ENCODE measurements around the gene HCN3. TPM values are rescaled to one million over a fixed set of nuclear protein-coding genes. Genes with fewer than 3 reads are reported as not detected.

Gene HCN3
- total and polyA plus RNA-seq, 2 of the 13 experiments (the other 11 are each of a cell fraction or from before 2014, with no cell fraction given), result 2.4 to 10.2 TPM

- intact Hi-C loops (cut with micrococcal nuclease; ENCODE audit: unreplicated experiment), result loop anchor here (10.0 kb wide), 1 partner anchor 101 kb away; the partner anchor contains the start of genes MTX1 and THBS3
- in situ Hi-C loops (cut with HindIII; ENCODE audit: extremely low pct_ligation_motif_present, low pct_unique_long_range_greater_than_20kb), result loop anchor here (10.0 kb wide), 1 partner anchor 51 kb away; the partner anchor contains the start of gene ENTREP3
- no peaks in the 10 kb centered on the region; a peak in 1 of 5 replicates for H3K27me3 ChIP-seq (ENCODE audit: control insufficient read depth in 1 of 2, insufficient read depth in 2 of 2, low read length in 2 of 2)
- ATAC-seq (no peak; the same call in 2 of the 3 replicates), DNase-seq (ENCODE audit: low spot score) (peak; percentile 30), FAIRE-seq (no peak)
- peak overlapping the region; percentile 61 to 78 (median 69) for H3K4me3 ChIP-seq (replicated peaks in 1 of 3; ENCODE audit: insufficient read depth in 1 of 3, low read depth in 2 of 3, low read length in 3 of 3)
- ChIA-PET POLR2A (interaction anchor here (0.7 to 5.5 kb wide), 5 partner anchors 9 to 51 kb away, joined by 3 to 51 read pairs (median 5); partner anchors contain the start of genes CLK2, ENTREP3 and HCN3), CTCF (ENCODE audit: low intra/inter-chr PET ratio, low total read pairs) (interaction anchor here (3.7 kb wide), 1 partner anchor 55 kb away, joined by 36 read pairs; no protein-coding TSS in a partner anchor)
- no peaks in the 10 kb centered on the region for H3K9me3 ChIP-seq (ENCODE audit: low read length)
- peaks cover 0 to 1% of the 10 kb centered on the region in 2 experiments; a peak in 1 of 5 replicates for H3K36me3 ChIP-seq (replicated peaks in 1 of 2; ENCODE audit: control insufficient read depth in 1 of 2, insufficient read depth in 2 of 2, low read length in 2 of 2)
- H3K79me2 ChIP-seq (ENCODE audit: insufficient read depth, low read length), result peaks cover 33% of the 10 kb centered on the region
- H4K20me1 ChIP-seq (ENCODE audit: insufficient read depth, low read length), result peaks cover 4% of the 10 kb centered on the region
- no peak overlapping the region for H2AFZ ChIP-seq (ENCODE audit: low read length)
- peak overlapping the region; percentile 70 for H3K9ac ChIP-seq (ENCODE audit: insufficient read depth, low read depth, low read length)
- no TSS peak for BruUV-seq (replicated peaks)
- peak overlapping the region; percentile 66 for H3K27ac ChIP-seq (ENCODE audit: extremely low read length, insufficient read depth, low read length)
- H3K4me1 ChIP-seq (ENCODE audit: insufficient read depth, low read length), result peaks cover 78% of the 10 kb centered on the region
- 17% methylated on average over 4 of the region's 7 CpGs for WGBS (ENCODE audit: low lambda C conversion rate)
- peak overlapping the region; percentile 81 for H3K4me2 ChIP-seq (ENCODE audit: low read depth, low read length)
- no peak for TF ChIP-seq KDM2A (CRISPR knock-in tag; IDR thresholded peaks at IDR 0.05; ENCODE audit: borderline replicate concordance, low read depth)
- TF ChIP-seq TFDP1 (CRISPR knock-in tag; IDR thresholded peaks at IDR 0.05; ENCODE audit: borderline replicate concordance), result 0 out of 2 replicates have a peak, but pooled peaks have one; percentile 10
- peak; percentile 88 for TF ChIP-seq ZNF687 (CRISPR knock-in tag; IDR thresholded peaks at IDR 0.05)
- peak in 1 of 2 experiments; percentile 43; a peak in 1 of 4 replicates for TF ChIP-seq POLR2A (IDR thresholded peaks at IDR 0.05; ENCODE audit: insufficient read depth in 1 of 2, low read depth in 2 of 2, low read length in 2 of 2)
- TF ChIP-seq THAP9 (CRISPR knock-in tag; IDR thresholded peaks at IDR 0.05; ENCODE audit: borderline replicate concordance), result 0 out of 2 replicates have a peak, but pooled peaks have one; percentile 47
- peak; percentile 31; the same call in 1 of the 2 replicates for TF ChIP-seq MYC (CRISPR knock-in tag; IDR thresholded peaks at IDR 0.05; ENCODE audit: borderline replicate concordance)
- TF ChIP-seq BCL3 (CRISPR knock-in tag; IDR thresholded peaks at IDR 0.05), result 0 out of 2 replicates have a peak, but pooled peaks have one; percentile 5
- peak; percentile 21 for TF ChIP-seq MED8 (CRISPR knock-in tag; IDR thresholded peaks at IDR 0.05; ENCODE audit: insufficient replicate concordance)
- TF ChIP-seq ZNF737 (CRISPR knock-in tag; IDR thresholded peaks at IDR 0.05; ENCODE audit: borderline replicate concordance), result 0 out of 2 replicates have a peak, but pooled peaks have one; percentile 46
- 0 out of 2 replicates have a peak, but pooled peaks have one; percentile 11 for TF ChIP-seq SAP130 (CRISPR knock-in tag; IDR thresholded peaks at IDR 0.05; ENCODE audit: low read depth)
- TF ChIP-seq FIP1L1 (IDR thresholded peaks at IDR 0.05; ENCODE audit: borderline replicate concordance, insufficient read depth, low read depth, low read length), result no peak
These were observed 28.7 kb downstream of the HCN3 start for GRCh38 chr1:155305881-155306391.
